Ovary (tissue), 3 donors: Measurements from ENCODE around the gene UPK3B.

Experiments used
- EP300 ChIP-seq: sonication (generic); formaldehyde crosslinking; IDR thresholded peaks from one replicate; pipeline ENCODE4 v1.6.1; 2017; ENCODE audit warnings: antibody characterized with exemption
- POLR2A ChIP-seq: fragments of 450-650 bp; IDR thresholded peaks from one replicate; pipeline ENCODE4 v1.6.1; 2017; ENCODE audit warnings: antibody characterized with exemption, mild to moderate bottlenecking, moderate library complexity
- TF ChIP-seq, protein P1 (sequence below), 3 donors: fragments of 450-650 bp in 2 of 3; fragments of 200-600 bp in 1 of 3; IDR thresholded peaks; one replicate each; pipeline versions ENCODE4 v1.5.1 to v1.8.0; 2016 to 2022; ENCODE audit warnings: antibody characterized with exemption in 3 of 3, mild to moderate bottlenecking in 1 of 3
- donor health status: DM: no; HTN: no; CAD: no.

- TF ChIP-seq POLR2A, result no peak
- TF ChIP-seq, protein P1, sequence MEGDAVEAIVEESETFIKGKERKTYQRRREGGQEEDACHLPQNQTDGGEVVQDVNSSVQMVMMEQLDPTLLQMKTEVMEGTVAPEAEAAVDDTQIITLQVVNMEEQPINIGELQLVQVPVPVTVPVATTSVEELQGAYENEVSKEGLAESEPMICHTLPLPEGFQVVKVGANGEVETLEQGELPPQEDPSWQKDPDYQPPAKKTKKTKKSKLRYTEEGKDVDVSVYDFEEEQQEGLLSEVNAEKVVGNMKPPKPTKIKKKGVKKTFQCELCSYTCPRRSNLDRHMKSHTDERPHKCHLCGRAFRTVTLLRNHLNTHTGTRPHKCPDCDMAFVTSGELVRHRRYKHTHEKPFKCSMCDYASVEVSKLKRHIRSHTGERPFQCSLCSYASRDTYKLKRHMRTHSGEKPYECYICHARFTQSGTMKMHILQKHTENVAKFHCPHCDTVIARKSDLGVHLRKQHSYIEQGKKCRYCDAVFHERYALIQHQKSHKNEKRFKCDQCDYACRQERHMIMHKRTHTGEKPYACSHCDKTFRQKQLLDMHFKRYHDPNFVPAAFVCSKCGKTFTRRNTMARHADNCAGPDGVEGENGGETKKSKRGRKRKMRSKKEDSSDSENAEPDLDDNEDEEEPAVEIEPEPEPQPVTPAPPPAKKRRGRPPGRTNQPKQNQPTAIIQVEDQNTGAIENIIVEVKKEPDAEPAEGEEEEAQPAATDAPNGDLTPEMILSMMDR (IDR thresholded peaks at IDR 0.05), result no peak
- TF ChIP-seq EP300, result no peak
These were observed 2.5 kb upstream of the UPK3B start for GRCh38 chr7:76507723-76508406.
